ENCODE data around the gene PHKA1. TPM values are rescaled to one million over a fixed set of nuclear protein-coding genes. Genes with fewer than 3 reads are reported as not detected.

The PHKA1 gene
- total RNA-seq, 2 donors from 2014 or later, result 6.7 to 10.2 TPM

DNA sequence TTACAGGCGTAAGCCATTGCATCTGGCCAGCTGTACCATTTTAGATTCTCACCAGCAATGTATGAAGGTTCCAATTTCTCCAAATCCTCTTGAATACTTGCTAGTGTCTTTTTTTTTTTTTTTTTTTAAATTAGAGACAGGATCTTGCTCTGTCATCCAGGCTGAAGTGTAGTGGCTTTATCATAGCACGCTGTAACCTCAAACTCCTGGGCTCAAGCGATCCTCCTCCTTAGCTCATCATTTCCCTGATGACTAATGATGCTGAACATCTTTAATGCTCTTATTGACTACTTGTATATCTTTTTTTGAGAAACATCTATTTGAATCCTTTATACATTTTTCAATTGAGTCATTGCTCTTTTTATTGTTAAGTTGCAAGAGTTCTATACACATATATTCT is 181.7 kb downstream of the PHKA1 start:
- no peaks in the 10 kb centered on the region for H3K27me3 Mint-ChIP-seq (ENCODE audit: insufficient read depth)

More for the DNA sequence above, 181.7 kb downstream of the PHKA1 start:
- Histone ChIP-seq H3K4me1 (ENCODE audit: control insufficient read depth, insufficient read depth, low read length) (no peaks in the 10 kb centered on the region), H3K36me3 (ENCODE audit: control insufficient read depth, insufficient read depth, low read length) (no peaks in the 10 kb centered on the region), H3K9me3 (ENCODE audit: control insufficient read depth, low read length) (no peaks in the 10 kb centered on the region), H3K9ac (ENCODE audit: extremely low read depth, low read length, poor library complexity, severe bottlenecking) (no peak overlapping the region), H3K27ac (ENCODE audit: low read depth, low read length) (no peak overlapping the region), H3K4me3 (ENCODE audit: low read length) (no peak overlapping the region), H3K27me3 (ENCODE audit: control insufficient read depth, insufficient read depth, low read length, poor library complexity, severe bottlenecking) (no peaks in the 10 kb centered on the region)
- Mint-ChIP-seq H3K9me3 (peaks cover 17% of the 10 kb centered on the region), H3K4me3 (no peak overlapping the region), H3K36me3 (ENCODE audit: low read depth) (peaks cover 8% of the 10 kb centered on the region), H3K27ac (no peak overlapping the region), H3K4me1 (no peaks in the 10 kb centered on the region)
- 100% methylated on average over 3 of the region's 3 CpGs; no CpG with 5 or more reads in 1 of the 2 experiments for WGBS, 2 experiments (ENCODE audit: insufficient coverage in 1 of 2, insufficient read length in 1 of 2)
- no peak for DNase-seq
- TF ChIP-seq, protein P1, sequence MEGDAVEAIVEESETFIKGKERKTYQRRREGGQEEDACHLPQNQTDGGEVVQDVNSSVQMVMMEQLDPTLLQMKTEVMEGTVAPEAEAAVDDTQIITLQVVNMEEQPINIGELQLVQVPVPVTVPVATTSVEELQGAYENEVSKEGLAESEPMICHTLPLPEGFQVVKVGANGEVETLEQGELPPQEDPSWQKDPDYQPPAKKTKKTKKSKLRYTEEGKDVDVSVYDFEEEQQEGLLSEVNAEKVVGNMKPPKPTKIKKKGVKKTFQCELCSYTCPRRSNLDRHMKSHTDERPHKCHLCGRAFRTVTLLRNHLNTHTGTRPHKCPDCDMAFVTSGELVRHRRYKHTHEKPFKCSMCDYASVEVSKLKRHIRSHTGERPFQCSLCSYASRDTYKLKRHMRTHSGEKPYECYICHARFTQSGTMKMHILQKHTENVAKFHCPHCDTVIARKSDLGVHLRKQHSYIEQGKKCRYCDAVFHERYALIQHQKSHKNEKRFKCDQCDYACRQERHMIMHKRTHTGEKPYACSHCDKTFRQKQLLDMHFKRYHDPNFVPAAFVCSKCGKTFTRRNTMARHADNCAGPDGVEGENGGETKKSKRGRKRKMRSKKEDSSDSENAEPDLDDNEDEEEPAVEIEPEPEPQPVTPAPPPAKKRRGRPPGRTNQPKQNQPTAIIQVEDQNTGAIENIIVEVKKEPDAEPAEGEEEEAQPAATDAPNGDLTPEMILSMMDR (conservative IDR thresholded peaks at IDR 0.05), result no peak

Other genes starting within 250 kb of the PHKA1 start
- gene HDAC8, start 141.5 kb downstream of the PHKA1 start, total RNA-seq, result 10 to 100 TPM; 33.3 to 33.9 TPM
- gene DMRTC1B, start 62.6 kb upstream of the PHKA1 start, total RNA-seq, result 1 to 10 TPM in 1 of 2 donors, not detected in 1; 2.4 TPM
- gene FAM236B, start 68.4 kb upstream of the PHKA1 start, total RNA-seq, result not detected
- not detected for gene FAM236D, start 93.9 kb upstream of the PHKA1 start, total RNA-seq
- gene FAM236C, start 198.3 kb upstream of the PHKA1 start, total RNA-seq, result not detected
- not detected for gene FAM236A, start 223.9 kb upstream of the PHKA1 start, total RNA-seq
- not detected for gene DMRTC1, start 229.5 kb upstream of the PHKA1 start, total RNA-seq

Measured in endodermal cell (in vitro differentiated cells).